GM12865 (cell line): ENCODE data around the gene MLH3.
A peak's percentile ranks its signal among the peaks of the same experiment; 100 is the strongest.

Experiments
- DNase-seq: peaks from one replicate; pipeline ENCODE4 v3.0.0; 2010; ENCODE audit warnings: low read depth
- H3K4me3 ChIP-seq: 2 replicates; pipeline ENCODE4 v1.5.1; 2011; ENCODE audit warnings: mild to moderate bottlenecking, low read depth, low read length, control low read depth
- CTCF ChIP-seq: IDR thresholded peaks from 2 replicates; pipeline ENCODE4 v1.5.1; 2011; ENCODE audit warnings: low read length, control low read depth, low read depth, inconsistent platforms; ENCODE audit not compliant: insufficient read depth; ENCODE audit errors: missing control alignments

The MLH3 gene

GRCh38 chr14:75022655-75023054 is 28.6 kb downstream of the MLH3 start:
- peak; percentile 37 for TF ChIP-seq CTCF
- peak; percentile 11 for DNase-seq

GRCh38 chr14:75018694-75019093 is 32.6 kb downstream of the MLH3 start:
- no peak for TF ChIP-seq CTCF
- no peak for DNase-seq
- H3K4me3 ChIP-seq = no peak overlapping the region

More at GRCh38 chr14:75022655-75023054, 28.6 kb downstream of the MLH3 start:
- H3K4me3 ChIP-seq = no peak overlapping the region

GRCh38 chr14:75016815-75017214 is 34.5 kb downstream of the MLH3 start:
- H3K4me3 ChIP-seq = no peak overlapping the region
- TF ChIP-seq CTCF = no peak
- DNase-seq = no peak

GRCh38 chr14:75015496-75015895 is 35.8 kb downstream of the MLH3 start:
- no peak overlapping the region for H3K4me3 ChIP-seq
- DNase-seq = no peak
- no peak for TF ChIP-seq CTCF

- TF ChIP-seq CTCF = no peak
- H3K4me3 ChIP-seq = no peak overlapping the region
- no peak for DNase-seq
Observed at GRCh38 chr14:75013290-75013689, 38.0 kb downstream of the MLH3 start.

- H3K4me3 ChIP-seq = no peak overlapping the region
- DNase-seq = no peak
- no peak for TF ChIP-seq CTCF
Observed at GRCh38 chr14:75011356-75011994, 39.8 kb downstream of the MLH3 start.

GRCh38 chr14:75010472-75011093 is 40.7 kb downstream of the MLH3 start:
- DNase-seq = no peak
- no peak for TF ChIP-seq CTCF
- H3K4me3 ChIP-seq = no peak overlapping the region
